Bone marrow (tissue), 2 donors: Measurements from ENCODE around the gene CCDC177.

ENCODE experiments used
- DNase-seq, 2 donors: peaks; one replicate each; lab custom pipeline; 2025; lab: John Stamatoyannopoulos, UW

The CCDC177 gene

DNA sequence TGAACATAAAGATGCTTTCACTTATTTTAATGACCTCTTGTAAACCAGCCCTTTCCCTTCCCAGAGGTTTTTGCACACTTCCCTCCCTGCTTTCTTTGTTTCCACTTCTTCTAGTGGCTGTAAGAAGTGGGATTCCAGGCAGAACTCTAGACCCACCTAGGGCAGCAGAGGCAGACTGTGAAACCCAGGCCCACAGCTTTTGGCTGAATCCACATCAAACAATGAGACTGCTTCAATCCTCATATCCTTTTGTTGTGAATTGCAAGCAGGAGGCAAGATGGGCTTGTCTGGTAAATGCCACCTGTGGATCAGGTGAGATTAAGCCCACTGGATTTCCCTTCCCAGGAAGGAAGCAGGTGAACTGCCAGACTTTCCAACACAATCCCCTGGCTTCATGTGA lies 12.8 kb downstream of the CCDC177 start:
- no peak for DNase-seq

GRCh38 chr14:69560826-69561225 lies 13.8 kb downstream of the CCDC177 start:
- DNase-seq, result no peak

- DNase-seq, result no peak
Observed at GRCh38 chr14:69559581-69560011, 15.1 kb downstream of the CCDC177 start.

DNA sequence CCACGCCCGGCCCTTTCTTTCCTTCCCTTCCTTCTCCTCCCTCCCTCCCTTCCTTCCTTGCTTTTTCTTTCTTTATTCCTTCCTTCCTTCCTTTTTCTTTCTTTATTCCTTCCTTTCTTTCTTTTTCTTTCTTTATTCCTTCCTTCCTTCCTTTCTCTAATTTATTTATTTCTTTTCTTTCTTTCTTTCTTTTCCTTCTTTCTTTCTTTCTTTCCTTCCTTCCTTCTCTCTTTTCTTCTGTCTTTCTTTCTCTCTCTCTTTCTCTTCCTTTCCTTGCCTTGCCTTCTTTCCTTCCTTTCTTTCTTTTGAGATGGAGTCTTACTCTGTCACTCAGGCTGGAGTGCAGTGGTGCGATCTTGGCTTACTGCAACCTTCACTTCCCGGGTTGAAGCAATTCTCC lies 15.9 kb downstream of the CCDC177 start:
- no peak for DNase-seq

DNA sequence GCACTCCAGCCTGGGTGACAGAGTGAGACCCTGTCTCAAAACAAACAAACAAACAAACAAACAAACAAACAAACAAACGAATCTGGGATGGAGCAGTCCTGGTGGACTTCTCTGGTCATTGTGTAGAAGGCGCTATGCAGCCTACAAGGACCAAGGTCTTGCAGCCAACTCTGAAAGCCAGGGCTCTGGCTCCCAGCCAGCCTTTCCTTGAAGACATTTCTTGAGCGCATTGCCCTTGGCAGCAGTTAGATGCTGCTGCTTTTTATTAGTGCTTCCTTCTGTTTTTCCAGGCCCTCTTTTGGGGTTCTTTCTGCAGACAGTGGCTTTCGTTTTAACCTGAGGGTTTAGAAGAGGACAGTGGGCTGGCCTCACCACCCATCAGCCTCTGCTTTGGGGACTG lies 20.2 kb downstream of the CCDC177 start:
- DNase-seq, result no peak

DNA sequence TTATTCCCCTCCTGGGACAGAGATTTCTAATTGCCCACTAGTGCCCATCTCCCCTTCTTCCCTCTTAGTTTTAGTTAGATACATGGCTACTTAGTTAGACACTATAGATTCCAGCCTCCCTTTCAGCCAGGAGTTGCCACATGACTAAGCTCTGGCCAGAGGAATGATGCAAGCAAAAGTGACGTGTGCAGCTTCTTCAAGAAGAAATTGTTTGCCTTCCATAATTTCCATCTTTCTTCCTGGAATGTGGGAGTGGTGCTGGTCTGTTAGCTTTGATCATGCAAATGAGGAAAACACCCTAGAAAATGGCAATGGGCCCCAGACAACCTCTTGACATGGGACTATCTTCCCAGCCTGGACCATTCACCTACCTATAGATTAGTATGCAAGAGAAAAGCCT lies 21.4 kb downstream of the CCDC177 start:
- no peak for DNase-seq

GRCh38 chr14:69551511-69551910 lies 23.2 kb downstream of the CCDC177 start:
- DNase-seq, result no peak

- no peak for DNase-seq
Observed at GRCh38 chr14:69548566-69548965, 26.1 kb downstream of the CCDC177 start.

DNA sequence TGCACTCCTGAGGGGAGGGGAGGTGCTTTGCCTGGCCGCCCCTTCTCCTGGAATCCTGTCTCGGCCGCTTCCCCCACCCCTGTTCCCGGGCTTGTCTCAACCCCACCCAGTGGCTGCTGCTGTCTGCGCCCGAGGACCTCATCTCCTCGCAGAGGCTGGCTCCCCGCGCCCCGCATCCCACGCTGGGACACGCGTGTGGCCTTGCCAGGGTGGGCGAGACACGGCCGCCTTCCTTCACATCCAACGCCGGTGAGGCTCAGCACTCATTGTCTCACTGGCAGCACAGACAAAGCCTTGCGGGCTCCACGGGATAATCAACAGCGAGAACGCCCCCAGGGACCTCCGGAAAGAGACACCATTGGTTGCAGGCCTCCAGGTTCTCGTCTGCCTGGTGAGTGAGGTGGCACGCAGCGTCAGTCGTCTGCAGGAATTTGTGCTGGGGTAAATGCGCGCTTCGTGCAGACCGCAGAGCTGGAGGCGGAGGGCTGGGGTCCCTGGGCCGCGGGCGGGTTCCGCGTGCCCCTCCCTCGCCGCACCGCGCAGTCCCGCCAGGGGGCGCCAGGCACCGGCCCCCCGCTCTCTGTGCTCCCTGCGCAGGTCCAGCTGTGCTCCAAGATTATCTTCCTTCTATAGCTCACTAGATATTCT lies 26.8 kb downstream of the CCDC177 start:
- no peak for DNase-seq

GRCh38 chr14:69543341-69544115 lies 31.1 kb downstream of the CCDC177 start:
- peak in 1 of 2 donors; percentile 53 for DNase-seq

- no peak for DNase-seq
Observed at GRCh38 chr14:69542311-69542710, 32.4 kb downstream of the CCDC177 start.

- no peak for DNase-seq
Observed at GRCh38 chr14:69540654-69541335, 33.9 kb downstream of the CCDC177 start.

DNA sequence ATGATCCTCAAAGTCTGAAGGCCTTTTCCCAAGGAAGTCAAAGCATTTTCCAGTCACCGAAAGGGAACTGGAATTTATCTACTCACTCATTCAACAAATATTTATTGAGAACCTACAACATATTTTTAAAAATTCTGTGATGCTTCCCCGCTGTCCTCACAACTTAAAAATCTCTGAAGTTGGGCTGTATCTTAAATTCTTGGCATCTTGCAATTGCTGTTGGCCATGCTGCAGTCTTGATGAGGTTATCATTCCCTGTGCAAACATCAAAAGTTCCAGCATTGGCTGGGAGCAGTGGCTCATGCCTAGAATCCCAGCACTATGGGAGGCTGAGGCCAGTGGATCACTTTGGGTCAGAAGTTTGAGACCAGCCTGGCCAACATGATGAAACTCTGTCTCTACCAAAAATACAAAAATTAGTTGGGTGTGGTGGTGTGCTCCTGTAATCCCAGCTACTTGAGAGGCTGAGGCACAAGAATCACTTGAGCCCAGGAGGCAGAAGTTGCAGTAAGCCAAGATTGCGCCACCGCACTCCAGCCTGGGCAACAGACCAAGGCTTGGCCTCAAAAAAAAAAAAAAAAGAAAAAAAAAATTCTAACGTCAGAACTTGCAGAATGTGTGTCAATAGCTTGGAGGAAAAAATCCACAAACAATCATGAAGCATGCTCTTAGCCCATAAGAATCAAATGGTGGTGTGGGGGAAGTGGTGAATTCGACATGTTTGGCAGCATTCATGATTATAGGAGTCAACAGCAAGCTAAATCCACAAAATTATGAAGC lies 34.9 kb downstream of the CCDC177 start:
- DNase-seq, result no peak

DNA sequence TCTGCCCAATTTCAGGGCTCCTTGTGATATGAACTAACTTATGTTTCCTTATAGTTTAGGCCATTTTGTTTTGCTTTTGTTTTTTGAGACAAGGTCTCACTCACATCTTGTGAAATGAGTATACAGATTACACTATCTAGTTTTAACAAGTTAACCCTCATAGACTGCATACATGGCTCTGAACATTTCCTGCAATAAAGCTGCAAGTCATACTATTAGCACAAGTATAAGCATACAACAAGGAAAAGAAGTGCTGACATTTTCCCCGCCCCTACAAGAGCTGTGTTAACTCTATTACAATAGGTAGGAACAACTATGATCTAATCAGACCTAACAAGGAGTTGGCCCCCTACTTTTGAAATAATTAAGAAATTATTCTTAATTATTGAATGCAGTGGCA lies 35.9 kb downstream of the CCDC177 start:
- DNase-seq, result no peak

GRCh38 chr14:69537900-69538299 lies 36.8 kb downstream of the CCDC177 start:
- no peak for DNase-seq

- DNase-seq, result no peak
Observed at GRCh38 chr14:69536971-69537370, 37.7 kb downstream of the CCDC177 start.

DNA sequence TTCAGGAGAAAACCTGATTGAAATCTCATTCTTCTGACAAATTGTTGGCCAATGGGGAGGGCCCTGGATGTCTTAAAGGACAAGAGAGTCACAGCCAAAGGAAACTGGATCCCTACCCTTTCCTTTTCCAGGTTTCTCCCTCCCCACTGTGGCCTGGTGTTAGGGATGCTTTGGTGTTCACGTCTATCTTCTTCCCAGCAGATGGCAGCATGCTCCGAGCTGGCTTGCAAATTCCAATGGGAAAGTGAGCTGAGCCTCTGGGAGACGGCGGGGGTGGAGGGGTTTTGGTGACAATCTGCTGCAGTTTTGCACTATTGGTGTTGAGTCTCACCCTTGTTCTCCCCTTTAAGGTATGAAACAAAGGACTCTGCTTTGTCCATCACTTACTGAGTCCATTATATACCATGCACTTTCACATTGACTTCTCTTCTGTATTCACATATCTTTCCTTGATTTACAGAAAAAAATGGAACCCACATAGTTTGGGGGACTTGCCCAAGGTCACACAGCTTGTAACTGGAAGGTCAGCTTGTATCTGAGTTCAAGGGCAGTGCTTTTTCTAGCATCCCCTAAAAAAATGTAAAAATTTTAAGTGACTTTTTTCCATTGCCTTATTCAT lies 39.3 kb downstream of the CCDC177 start:
- DNase-seq, result no peak

DNA sequence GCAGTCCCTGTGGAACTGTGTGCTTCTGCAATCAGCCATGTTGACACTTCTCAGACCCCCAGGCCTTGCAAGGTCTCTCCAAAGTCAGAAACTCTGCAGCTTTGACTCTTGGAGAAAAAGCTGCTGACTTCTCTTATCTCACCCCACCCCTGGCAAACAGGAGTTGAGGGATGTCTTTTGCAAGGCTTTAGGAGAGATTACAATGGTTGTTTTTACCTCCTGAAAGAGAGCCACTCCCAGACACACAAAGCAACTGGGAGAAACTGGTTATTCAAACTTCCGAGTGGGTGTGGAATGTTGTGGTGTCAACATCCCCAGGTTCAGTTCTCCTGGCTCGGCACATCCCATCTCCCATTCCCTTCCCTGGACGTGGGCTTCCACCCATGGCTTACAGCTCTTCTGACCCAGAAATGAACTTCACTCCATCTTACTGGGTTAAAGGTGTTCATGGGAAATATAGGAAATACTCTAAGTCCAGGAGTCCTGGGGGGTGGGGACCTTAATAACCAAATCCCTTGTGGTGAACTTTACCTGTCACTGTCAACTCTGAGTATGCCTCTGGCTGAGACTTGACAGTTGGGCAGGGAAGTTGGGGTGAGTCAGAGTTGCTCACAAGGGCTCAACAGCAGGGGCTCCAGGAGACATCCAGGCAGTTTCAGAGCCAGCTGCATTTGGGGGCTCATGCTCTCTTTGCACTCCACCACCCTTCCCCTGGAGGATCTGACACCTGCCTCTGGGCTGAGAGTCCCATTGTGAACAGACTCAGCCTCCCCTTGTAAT lies 41.9 kb downstream of the CCDC177 start:
- no peak for DNase-seq

DNA sequence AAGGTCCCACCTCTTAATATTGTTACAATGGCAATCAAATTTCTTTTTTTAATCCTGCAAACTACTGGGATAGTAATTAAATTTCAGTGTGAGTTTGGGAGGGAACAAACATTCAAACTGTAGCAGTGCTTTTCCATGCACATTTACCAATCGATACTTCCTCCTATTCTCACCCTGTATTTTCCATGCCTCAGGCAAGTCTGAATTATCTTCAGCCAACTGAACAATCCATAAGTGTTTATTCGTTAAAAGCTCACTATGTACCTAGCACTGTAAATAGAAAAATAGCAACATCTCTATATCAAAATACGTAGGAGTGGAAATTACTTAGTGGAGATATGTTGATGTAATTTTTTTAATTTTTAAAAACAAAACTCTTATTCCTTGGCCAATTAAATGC lies 43.5 kb downstream of the CCDC177 start:
- DNase-seq, result no peak

DNA sequence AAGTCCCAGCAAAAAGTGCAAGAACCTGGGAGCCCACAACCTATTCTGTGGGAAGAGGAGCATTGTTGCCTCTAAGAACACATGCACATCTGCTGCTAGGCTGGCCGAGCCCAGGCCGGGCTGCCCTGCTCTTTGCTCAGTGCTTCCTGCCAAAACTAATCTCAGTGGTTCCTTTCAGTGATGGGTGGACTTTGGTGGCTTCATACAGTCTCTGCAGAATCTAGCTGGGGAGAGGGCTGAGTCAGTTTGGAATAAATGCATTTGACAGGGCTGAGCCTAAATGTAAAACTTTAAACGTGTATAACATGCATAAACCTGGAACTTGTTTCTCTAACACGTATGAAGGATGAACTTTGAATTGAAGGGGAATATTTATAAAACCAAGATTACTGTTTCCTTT lies 44.6 kb downstream of the CCDC177 start:
- DNase-seq, result no peak

GRCh38 chr14:69529563-69529962 lies 45.1 kb downstream of the CCDC177 start:
- DNase-seq, result no peak
